SK-N-SH treated with all-trans-retinoic acid at 6 μM for 48 hours (cell line): Measurements from ENCODE around the gene UTP18.

Experiments
- ATAC-seq: fragments of 200-7000 bp; cut with Tn5 transposase; 3 replicates; pipeline ENCODE4 v1.9.1; 2020; ENCODE audit warnings: mild to moderate bottlenecking, moderate library complexity
- ARNTL ChIP-seq: fragments of 450-650 bp; formaldehyde crosslinking; IDR thresholded peaks from 2 replicates; pipeline ENCODE4 v1.5.0; 2020; ENCODE audit warnings: low read depth, mild to moderate bottlenecking, moderate library complexity, borderline replicate concordance
- BACH2 ChIP-seq: fragments of 250-450 bp; sonication (Bioruptor Pico); IDR thresholded peaks from 2 replicates; pipeline ENCODE4 v1.9.0; 2021; ENCODE audit warnings: mild to moderate bottlenecking, borderline replicate concordance
- CSDC2 ChIP-seq: fragments of 250-450 bp; sonication (Bioruptor Pico); IDR thresholded peaks from 2 replicates; pipeline ENCODE4 v1.5.0; 2020; ENCODE audit warnings: mild to moderate bottlenecking, moderate library complexity
- ESRRG ChIP-seq: fragments of 250-450 bp; sonication (Bioruptor Pico); IDR thresholded peaks from 2 replicates; pipeline ENCODE4 v1.6.1; 2021; ENCODE audit warnings: mild to moderate bottlenecking
- GLIS3 ChIP-seq: fragments of 250-450 bp; sonication (Bioruptor Pico); IDR thresholded peaks from 2 replicates; pipeline ENCODE4 v1.5.0; 2020; ENCODE audit warnings: mild to moderate bottlenecking, moderate library complexity
- ISL1 ChIP-seq: fragments of 250-450 bp; sonication (Bioruptor Pico); IDR thresholded peaks from 2 replicates; pipeline ENCODE4 v2.1.2; 2022; ENCODE audit warnings: mild to moderate bottlenecking, moderate library complexity
- OSR1 ChIP-seq: fragments of 250-450 bp; sonication (Bioruptor Pico); IDR thresholded peaks from 2 replicates; pipeline ENCODE4 v1.8.0; 2022; ENCODE audit warnings: moderate library complexity, mild to moderate bottlenecking, inconsistent platforms
- PPARA ChIP-seq: fragments of 250-450 bp; sonication (Bioruptor Pico); IDR thresholded peaks from 2 replicates; pipeline ENCODE4 v1.5.0; 2020; ENCODE audit warnings: mild to moderate bottlenecking, borderline replicate concordance
- RARB ChIP-seq: fragments of 250-450 bp; sonication (Bioruptor Pico); IDR thresholded peaks from 2 replicates; pipeline ENCODE4 v1.8.0; 2021; ENCODE audit warnings: mild to moderate bottlenecking, moderate library complexity
- SNAI2 ChIP-seq: fragments of 250-450 bp; sonication (Bioruptor Pico); IDR thresholded peaks from 2 replicates; pipeline ENCODE4 v1.5.0; 2020; ENCODE audit warnings: mild to moderate bottlenecking, moderate library complexity
- TCF4 ChIP-seq: fragments of 250-450 bp; sonication (Bioruptor Pico); IDR thresholded peaks from 2 replicates; pipeline ENCODE4 v1.8.0; 2021; ENCODE audit warnings: mild to moderate bottlenecking, moderate library complexity, borderline replicate concordance
- TOX ChIP-seq: fragments of 250-450 bp; sonication (Bioruptor Pico); IDR thresholded peaks from 2 replicates; pipeline ENCODE4 v1.8.0; 2021; ENCODE audit warnings: mild to moderate bottlenecking, moderate library complexity, borderline replicate concordance
- ZC3H10 ChIP-seq: fragments of 250-450 bp; sonication (Bioruptor Pico); IDR thresholded peaks from 2 replicates; pipeline ENCODE4 v1.5.1; 2021; ENCODE audit warnings: mild to moderate bottlenecking, moderate library complexity
- ZFP3 ChIP-seq: fragments of 250-450 bp; sonication (Bioruptor Pico); IDR thresholded peaks from 2 replicates; pipeline ENCODE4 v1.5.0; 2020; ENCODE audit warnings: mild to moderate bottlenecking, moderate library complexity
- ZFP30 ChIP-seq: fragments of 450-650 bp; formaldehyde crosslinking; IDR thresholded peaks from 2 replicates; pipeline ENCODE4 v1.5.0; 2022; ENCODE audit warnings: mild to moderate bottlenecking, moderate library complexity
- ZNF565 ChIP-seq: fragments of 450-650 bp; formaldehyde crosslinking; conservative IDR thresholded peaks from 2 replicates; pipeline ENCODE4 v1.5.0; 2020; ENCODE audit warnings: low read depth, mild to moderate bottlenecking, moderate library complexity
- ZNF70 ChIP-seq: fragments of 450-650 bp; formaldehyde crosslinking; IDR thresholded peaks from 2 replicates; pipeline ENCODE4 v1.5.0; 2020; ENCODE audit warnings: mild to moderate bottlenecking, moderate library complexity
- ZNF8 ChIP-seq: fragments of 450-650 bp; formaldehyde crosslinking; IDR thresholded peaks from 2 replicates; pipeline ENCODE4 v1.5.0; 2020; ENCODE audit warnings: mild to moderate bottlenecking, moderate library complexity
- TF ChIP-seq, protein P1 (sequence below): fragments of 250-450 bp; sonication (Bioruptor Pico); IDR thresholded peaks from 2 replicates; pipeline ENCODE4 v1.8.0; 2021; ENCODE audit warnings: low read depth, mild to moderate bottlenecking, moderate library complexity, borderline replicate concordance
- TF ChIP-seq, protein P2 (sequence below): fragments of 250-450 bp; sonication (Bioruptor Pico); IDR thresholded peaks from 2 replicates; pipeline ENCODE4 v1.5.1; 2021; ENCODE audit warnings: mild to moderate bottlenecking, moderate library complexity
- TF ChIP-seq, protein P3 (sequence below): fragments of 250-450 bp; sonication (Bioruptor Pico); IDR thresholded peaks from 2 replicates; pipeline ENCODE4 v1.5.1; 2020; ENCODE audit warnings: low read depth, mild to moderate bottlenecking, moderate library complexity
- TF ChIP-seq, protein P4 (sequence below): fragments of 250-450 bp; sonication (Bioruptor Pico); IDR thresholded peaks from 2 replicates; pipeline ENCODE4 v1.8.0; 2020; ENCODE audit warnings: mild to moderate bottlenecking, moderate library complexity, borderline replicate concordance

UTP18 gene

DNA sequence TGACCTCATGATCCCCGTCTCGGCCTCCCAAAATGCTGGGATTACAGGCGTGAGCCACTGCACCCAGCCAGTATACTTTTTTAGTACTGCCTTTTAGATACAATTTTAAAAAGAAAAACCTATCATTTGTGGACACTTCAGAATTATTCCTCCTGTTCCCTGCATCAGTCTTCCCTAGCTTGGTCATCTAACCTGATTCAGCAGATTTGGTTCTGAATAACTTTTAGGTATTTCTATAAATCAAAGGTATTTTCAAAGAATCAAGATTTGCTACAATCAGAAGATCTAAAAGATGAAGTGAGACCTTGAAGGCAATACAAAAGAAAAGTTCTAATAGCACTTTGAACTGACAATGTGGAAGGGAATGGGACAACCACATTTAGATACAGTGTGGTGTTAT is 30.5 kb upstream of the UTP18 start:
- TF ChIP-seq CSDC2 (CRISPR knock-in tag) (no peak), ZFP3 (CRISPR knock-in tag) (no peak), GLIS3 (CRISPR knock-in tag) (no peak), BACH2 (CRISPR knock-in tag) (no peak), ARNTL (CRISPR knock-in tag) (no peak), SNAI2 (CRISPR knock-in tag) (no peak), ESRRG (no peak), ZFP30 (CRISPR knock-in tag) (no peak), ISL1 (CRISPR knock-in tag) (no peak), ZNF8 (CRISPR knock-in tag) (no peak), TOX (CRISPR knock-in tag) (no peak), TCF4 (CRISPR knock-in tag) (no peak)
- TF ChIP-seq, protein P1, sequence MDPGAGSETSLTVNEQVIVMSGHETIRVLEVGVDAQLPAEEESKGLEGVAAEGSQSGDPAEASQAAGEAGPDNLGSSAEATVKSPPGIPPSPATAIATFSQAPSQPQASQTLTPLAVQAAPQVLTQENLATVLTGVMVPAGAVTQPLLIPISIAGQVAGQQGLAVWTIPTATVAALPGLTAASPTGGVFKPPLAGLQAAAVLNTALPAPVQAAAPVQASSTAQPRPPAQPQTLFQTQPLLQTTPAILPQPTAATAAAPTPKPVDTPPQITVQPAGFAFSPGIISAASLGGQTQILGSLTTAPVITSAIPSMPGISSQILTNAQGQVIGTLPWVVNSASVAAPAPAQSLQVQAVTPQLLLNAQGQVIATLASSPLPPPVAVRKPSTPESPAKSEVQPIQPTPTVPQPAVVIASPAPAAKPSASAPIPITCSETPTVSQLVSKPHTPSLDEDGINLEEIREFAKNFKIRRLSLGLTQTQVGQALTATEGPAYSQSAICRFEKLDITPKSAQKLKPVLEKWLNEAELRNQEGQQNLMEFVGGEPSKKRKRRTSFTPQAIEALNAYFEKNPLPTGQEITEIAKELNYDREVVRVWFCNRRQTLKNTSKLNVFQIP (CRISPR knock-in tag): no peak
- ATAC-seq: no peak

DNA sequence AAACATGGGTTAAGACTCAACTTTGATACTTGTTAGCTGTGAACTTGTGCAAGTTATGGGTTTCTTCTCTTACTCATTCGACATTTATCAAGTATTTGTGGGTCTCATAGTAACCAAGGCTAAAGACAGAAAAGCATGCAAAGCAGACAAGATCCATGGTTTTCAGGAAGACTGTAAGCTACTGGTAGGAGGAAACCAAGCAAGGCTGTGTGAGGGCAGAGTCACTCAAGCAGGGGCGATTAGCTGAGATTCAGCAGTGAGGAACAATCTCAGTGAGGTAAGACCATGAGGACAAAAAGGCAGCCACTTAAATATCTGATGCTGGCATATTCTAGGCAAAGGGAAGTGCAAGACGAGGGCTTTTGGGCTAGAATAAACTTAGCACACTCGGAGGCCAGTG is 30.0 kb upstream of the UTP18 start:
- no peak; the same call in 2 of the 3 replicates for ATAC-seq

DNA sequence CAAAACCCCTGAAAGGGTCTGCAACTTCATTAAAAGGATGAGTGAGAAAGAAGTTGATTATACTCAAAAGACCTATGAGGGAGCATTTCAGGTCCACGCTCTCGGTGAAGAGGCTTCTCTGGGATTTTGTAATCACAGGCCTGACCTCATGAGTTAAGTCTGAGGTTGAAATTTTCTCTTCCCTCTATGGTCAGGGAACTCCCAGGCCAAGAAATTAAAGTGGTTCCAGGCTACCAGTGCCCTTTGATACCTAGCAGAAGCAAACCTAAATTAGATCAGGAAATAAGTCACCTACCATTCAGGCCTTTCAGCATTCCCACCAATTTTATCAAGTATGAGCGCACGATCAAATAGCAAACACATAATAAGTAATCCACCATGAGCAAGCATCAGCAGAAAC is 28.3 kb upstream of the UTP18 start:
- ATAC-seq: no peak
- TF ChIP-seq ISL1 (CRISPR knock-in tag) (0 out of 2 replicates have a peak, but pooled peaks have one; percentile 10), ARNTL (CRISPR knock-in tag) (no peak), ZFP3 (CRISPR knock-in tag) (peak; percentile 63; the same call in 1 of the 2 replicates), RARB (CRISPR knock-in tag) (no peak)

More for the DNA sequence above, 30.0 kb upstream of the UTP18 start:
- TF ChIP-seq, protein P1 (CRISPR knock-in tag): no peak
- no peak for TF ChIP-seq ZNF565 (CRISPR knock-in tag)
- no peak for TF ChIP-seq CSDC2 (CRISPR knock-in tag)
- TF ChIP-seq, protein P2, sequence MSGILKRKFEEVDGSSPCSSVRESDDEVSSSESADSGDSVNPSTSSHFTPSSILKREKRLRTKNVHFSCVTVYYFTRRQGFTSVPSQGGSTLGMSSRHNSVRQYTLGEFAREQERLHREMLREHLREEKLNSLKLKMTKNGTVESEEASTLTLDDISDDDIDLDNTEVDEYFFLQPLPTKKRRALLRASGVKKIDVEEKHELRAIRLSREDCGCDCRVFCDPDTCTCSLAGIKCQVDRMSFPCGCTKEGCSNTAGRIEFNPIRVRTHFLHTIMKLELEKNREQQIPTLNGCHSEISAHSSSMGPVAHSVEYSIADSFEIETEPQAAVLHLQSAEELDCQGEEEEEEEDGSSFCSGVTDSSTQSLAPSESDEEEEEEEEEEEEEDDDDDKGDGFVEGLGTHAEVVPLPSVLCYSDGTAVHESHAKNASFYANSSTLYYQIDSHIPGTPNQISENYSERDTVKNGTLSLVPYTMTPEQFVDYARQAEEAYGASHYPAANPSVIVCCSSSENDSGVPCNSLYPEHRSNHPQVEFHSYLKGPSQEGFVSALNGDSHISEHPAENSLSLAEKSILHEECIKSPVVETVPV: no peak
- TF ChIP-seq SNAI2 (CRISPR knock-in tag): no peak
- no peak for TF ChIP-seq GLIS3 (CRISPR knock-in tag)

DNA sequence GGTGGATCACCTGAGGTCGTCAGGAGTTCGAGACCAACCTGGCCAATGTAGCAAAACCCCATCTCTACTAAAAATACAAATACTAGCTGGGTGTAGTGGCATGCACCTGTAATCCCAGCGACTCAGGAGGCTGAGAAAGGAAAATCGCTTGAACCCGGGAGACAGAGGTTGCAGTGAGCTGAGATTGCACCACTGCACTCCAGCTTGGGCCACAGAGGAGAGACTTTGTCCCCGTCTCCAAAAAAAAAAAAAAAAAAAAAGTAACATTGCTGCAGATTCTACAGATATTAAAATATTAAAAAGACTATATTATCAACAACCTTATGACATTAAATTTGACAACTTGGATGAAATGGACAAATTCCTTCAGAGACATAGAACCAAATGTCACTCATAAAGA is 26.2 kb upstream of the UTP18 start:
- no peak for ATAC-seq
- no peak for TF ChIP-seq OSR1
- no peak for TF ChIP-seq SNAI2 (CRISPR knock-in tag)
- TF ChIP-seq, all 23 proteins: peak for 0

DNA sequence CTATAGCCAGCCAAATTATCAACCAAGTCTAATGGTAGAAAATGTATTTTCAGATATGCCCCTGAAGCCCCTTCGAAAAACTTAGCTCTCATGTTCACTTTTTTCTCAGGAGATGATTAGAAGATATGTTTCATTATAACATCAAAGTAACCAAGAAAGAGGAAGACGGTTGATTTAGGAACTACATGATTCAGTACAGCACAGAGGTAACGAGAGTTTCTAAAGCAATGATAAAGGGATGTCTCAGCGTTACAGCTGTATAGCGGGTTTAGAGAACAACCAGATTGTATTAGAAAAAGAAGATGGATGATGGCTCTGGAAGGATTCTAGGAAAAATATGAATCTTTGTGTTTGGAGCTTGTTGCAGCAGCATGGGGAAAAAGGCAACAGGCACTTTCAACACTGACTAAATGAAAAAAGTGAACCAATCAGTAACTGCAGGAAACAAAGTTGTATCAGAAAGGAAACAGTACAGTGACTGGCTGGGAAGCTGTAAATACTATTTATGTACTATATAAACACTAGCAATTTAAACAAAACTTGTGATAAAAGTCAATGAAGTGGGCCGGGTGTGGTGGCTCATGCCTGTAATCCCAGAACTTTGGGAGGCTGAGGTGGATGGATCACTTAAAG is 22.0 kb upstream of the UTP18 start:
- no peak for ATAC-seq
- no peak for TF ChIP-seq PPARA
- no peak for TF ChIP-seq ISL1 (CRISPR knock-in tag)
- TF ChIP-seq ZNF70 (CRISPR knock-in tag): no peak
- no peak for TF ChIP-seq ESRRG
- no peak for TF ChIP-seq TCF4 (CRISPR knock-in tag)
- TF ChIP-seq, protein P3, sequence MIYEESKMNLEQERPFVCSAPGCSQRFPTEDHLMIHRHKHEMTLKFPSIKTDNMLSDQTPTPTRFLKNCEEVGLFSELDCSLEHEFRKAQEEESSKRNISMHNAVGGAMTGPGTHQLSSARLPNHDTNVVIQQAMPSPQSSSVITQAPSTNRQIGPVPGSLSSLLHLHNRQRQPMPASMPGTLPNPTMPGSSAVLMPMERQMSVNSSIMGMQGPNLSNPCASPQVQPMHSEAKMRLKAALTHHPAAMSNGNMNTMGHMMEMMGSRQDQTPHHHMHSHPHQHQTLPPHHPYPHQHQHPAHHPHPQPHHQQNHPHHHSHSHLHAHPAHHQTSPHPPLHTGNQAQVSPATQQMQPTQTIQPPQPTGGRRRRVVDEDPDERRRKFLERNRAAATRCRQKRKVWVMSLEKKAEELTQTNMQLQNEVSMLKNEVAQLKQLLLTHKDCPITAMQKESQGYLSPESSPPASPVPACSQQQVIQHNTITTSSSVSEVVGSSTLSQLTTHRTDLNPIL (CRISPR knock-in tag): no peak
- no peak for TF ChIP-seq ZNF565 (CRISPR knock-in tag)
- no peak for TF ChIP-seq ZFP3 (CRISPR knock-in tag)
- TF ChIP-seq GLIS3 (CRISPR knock-in tag): no peak
- TF ChIP-seq ARNTL (CRISPR knock-in tag): no peak
- TF ChIP-seq, protein P1 (CRISPR knock-in tag): no peak
- no peak for TF ChIP-seq ZC3H10 (CRISPR knock-in tag)
- no peak for TF ChIP-seq TOX (CRISPR knock-in tag)
- TF ChIP-seq RARB (CRISPR knock-in tag): no peak
- TF ChIP-seq, protein P4, sequence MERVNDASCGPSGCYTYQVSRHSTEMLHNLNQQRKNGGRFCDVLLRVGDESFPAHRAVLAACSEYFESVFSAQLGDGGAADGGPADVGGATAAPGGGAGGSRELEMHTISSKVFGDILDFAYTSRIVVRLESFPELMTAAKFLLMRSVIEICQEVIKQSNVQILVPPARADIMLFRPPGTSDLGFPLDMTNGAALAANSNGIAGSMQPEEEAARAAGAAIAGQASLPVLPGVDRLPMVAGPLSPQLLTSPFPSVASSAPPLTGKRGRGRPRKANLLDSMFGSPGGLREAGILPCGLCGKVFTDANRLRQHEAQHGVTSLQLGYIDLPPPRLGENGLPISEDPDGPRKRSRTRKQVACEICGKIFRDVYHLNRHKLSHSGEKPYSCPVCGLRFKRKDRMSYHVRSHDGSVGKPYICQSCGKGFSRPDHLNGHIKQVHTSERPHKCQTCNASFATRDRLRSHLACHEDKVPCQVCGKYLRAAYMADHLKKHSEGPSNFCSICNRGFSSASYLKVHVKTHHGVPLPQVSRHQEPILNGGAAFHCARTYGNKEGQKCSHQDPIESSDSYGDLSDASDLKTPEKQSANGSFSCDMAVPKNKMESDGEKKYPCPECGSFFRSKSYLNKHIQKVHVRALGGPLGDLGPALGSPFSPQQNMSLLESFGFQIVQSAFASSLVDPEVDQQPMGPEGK (CRISPR knock-in tag): no peak
- no peak for TF ChIP-seq BACH2 (CRISPR knock-in tag)
